Activated CD8-positive, alpha-beta memory T cell treated with anti-CD3 and anti-CD28 coated beads for 4 hours (primary cell): ENCODE data around the gene LMAN2L.

Experiments used
- DNase-seq, 2 donors: peaks; one replicate each; pipeline ENCODE4 v3.0.0-alpha.2; 2020; ENCODE audit warnings: low read depth in 2 of 2

The LMAN2L gene, protein sequence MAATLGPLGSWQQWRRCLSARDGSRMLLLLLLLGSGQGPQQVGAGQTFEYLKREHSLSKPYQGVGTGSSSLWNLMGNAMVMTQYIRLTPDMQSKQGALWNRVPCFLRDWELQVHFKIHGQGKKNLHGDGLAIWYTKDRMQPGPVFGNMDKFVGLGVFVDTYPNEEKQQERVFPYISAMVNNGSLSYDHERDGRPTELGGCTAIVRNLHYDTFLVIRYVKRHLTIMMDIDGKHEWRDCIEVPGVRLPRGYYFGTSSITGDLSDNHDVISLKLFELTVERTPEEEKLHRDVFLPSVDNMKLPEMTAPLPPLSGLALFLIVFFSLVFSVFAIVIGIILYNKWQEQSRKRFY

DNA sequence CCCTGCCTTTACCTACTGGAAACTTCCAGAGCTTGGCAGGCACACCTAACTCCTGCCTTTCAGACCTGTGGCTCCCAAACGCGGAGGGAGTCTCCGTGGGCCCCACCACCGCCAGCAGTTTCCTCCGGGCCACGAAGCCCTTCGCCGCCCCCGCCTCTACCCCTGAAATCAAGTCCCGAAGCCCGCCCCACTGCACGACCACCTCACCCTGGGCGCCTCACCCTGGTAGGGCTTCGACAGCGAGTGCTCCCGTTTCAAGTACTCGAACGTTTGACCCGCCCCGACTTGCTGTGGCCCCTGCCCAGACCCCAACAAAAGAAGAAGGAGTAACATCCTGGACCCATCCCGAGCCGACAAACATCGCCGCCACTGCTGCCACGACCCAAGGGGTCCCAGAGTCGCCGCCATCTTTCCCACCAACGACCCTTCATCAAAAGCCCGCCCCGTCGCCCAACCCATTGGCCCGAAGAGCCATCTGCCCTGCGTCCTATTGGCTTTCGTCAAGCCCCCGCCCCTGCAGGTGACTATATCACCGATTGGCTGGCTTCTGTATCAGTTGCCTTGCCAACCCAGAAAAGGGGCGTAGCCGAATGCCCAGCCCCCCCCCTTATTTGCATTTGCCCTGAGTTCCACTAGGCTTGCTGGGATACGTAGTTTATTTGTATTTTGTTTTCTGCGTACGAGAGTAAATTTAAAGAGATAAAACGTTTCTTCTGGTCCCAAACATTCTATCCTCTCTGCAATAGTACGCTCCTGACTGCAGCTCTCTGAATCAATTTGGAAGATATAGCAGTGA lies at the start of gene LMAN2L:
Gene LMAN2L, minus strand, starts transcription at position 432 of the 796 bp plus-strand sequence. Its CDS starts 24 bp downstream, at position 408.
- DNase-seq: peak; percentile 88 to 97

DNA sequence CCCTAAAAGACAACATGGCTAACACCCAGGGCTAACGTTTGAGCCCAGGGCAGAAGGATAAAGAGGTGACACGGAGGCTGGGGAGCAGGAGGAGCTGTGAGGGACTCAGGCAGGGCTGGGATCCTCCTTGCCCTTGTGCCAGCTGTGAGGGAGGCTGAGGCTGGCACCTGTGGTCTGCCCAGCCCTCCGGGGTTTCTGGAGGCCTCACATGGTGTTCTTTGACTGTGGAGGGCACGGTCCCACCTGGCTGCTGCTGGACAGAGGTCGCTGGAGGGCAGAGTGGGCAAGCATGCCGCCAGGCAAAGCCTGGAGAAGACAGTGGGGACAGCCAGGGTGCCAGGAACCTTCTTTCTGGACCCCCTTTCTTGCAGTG lies 49.4 kb upstream of the LMAN2L start:
- no peak for DNase-seq

- no peak for DNase-seq
These were observed 48.8 kb upstream of the LMAN2L start for GRCh38 chr2:96788442-96789244.

- DNase-seq: no peak
These were observed 47.5 kb upstream of the LMAN2L start for GRCh38 chr2:96787411-96787810.

DNA sequence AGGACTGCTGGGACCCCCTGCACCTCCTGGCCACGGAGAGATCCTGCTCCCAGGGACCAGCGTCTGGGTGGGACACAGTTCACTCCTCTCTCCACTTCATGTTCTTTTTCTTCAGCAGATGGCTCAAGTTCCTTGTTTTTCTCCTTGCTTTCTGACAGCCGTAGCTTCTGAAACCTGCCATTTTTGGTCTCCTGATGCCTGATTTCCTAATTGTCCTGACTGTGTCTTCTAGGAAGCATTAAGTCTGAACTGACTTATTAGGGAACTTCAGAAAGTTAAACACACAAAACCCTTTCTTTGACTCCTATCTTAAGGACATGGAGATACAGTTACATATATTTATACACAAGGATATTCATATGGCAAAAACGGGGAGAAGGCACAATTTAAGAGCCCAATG lies 43.5 kb upstream of the LMAN2L start:
- DNase-seq: no peak

DNA sequence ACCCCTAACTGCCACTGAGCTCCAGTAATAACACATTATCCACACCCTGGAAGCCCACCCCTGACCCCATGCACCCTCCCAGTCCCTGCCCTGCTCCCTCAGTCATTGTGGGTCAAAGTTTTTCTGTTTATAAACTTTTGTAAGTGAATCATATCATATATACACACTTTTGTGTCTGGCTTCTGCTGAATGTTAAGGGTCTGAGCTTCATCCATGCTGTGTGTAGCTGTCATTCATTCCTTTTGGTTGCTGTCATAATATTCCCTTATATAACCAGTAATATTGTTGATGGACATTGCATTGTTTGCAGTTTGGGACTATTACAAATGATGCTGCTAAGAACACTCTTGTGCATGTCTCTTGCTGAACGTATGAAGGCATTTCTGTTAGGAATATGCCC lies 35.3 kb upstream of the LMAN2L start:
- no peak for DNase-seq

GRCh38 chr2:96773922-96774321 lies 34.1 kb upstream of the LMAN2L start:
- DNase-seq: peak in 1 of 2 donors; percentile 32

- no peak for DNase-seq
These were observed 33.2 kb upstream of the LMAN2L start for GRCh38 chr2:96772903-96773671.

DNA sequence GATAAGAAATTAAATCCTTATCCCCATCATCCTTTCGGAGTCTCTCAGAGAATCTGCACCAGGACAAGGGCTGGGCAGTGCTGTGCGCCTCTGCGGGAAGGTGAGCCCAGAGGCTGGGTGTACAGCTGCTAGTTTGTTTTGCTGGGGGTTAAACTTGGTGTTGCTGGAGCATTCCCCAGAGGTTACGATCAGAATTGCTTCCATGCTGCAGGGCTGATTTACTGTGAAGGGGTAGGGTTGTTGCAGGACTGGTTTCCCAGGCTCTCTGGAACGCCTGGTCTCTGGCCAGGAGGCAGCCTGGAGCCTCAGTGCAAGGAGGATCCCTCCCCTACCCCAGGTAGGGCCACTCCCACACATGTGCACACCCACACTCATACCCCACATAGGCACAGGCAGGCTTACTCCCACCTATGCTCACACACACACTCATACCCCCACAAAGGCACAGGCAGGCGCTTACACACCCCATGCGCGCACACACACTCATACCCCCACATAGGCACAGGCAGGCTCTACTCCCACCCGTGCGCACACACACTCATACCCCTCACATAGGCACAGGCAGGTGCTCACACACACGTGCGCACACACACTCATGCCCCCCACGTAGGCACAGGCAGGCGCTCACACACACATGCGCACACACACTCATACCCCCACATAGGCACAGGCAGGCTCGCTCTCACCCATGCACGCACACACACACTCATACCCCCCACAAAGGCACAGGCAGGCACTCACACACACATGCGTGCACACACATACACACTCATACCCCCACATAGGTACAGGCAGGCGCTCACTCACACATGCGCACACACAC lies 32.1 kb upstream of the LMAN2L start:
- DNase-seq: no peak

- DNase-seq: no peak
These were observed 30.8 kb upstream of the LMAN2L start for GRCh38 chr2:96770442-96771202.

GRCh38 chr2:96769814-96770213 lies 29.9 kb upstream of the LMAN2L start:
- no peak for DNase-seq

GRCh38 chr2:96768083-96768561 lies 28.3 kb upstream of the LMAN2L start:
- no peak for DNase-seq

GRCh38 chr2:96767135-96767871 lies 27.4 kb upstream of the LMAN2L start:
- DNase-seq: no peak

- DNase-seq: no peak
These were observed 24.4 kb upstream of the LMAN2L start for GRCh38 chr2:96764253-96764637.

- no peak for DNase-seq
These were observed 23.8 kb upstream of the LMAN2L start for GRCh38 chr2:96763511-96764252.

GRCh38 chr2:96762529-96763311 lies 22.9 kb upstream of the LMAN2L start:
- no peak for DNase-seq

- no peak for DNase-seq
These were observed 21.3 kb upstream of the LMAN2L start for GRCh38 chr2:96760986-96761832.
